Measurements from ENCODE around the gene PTPRN2. TPM values are rescaled to one million over a fixed set of nuclear protein-coding genes. Genes with fewer than 3 reads are reported as not detected.

The PTPRN2 gene
- total RNA-seq, 4 donors from 2014 or later, result 14.9 to 34.3 (median 21.3) TPM

DNA sequence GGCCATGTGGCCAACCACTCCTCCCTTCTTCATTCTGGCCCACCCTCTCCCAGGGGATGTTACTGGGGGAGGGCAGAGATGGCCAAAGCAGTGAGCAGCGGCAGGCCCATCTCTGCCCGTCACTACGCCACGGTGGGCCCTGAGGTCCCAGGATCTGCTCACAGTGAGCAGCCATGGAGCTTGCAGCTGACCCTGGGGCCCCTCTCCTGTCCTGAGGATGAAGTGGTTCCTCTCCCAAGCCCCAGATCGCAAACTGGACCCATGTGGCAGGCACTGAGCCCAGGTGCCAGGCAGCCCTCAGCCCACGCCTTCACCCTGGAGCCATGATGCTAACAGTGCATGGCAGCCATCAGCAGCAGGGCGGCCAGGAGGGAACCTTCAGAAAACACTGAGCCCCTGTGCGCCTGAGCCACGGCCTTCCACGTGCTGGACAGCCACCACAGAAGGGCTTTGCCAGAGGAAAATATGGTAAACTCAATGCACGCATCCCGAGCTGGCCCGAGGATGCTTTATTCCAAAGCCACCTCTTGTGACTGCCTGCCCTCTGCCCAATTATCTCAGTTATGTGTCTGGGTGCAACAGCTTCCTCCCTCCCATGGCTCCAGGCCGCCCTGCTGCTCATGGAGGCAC is 485.7 kb downstream of the PTPRN2 start:
- Histone ChIP-seq H3K4me1 (no peaks in the 10 kb centered on the region), H3K4me3 (no peak overlapping the region), H3K36me3 (no peaks in the 10 kb centered on the region), H3K27ac (no peak overlapping the region), H3K9me3 (no peaks in the 10 kb centered on the region), H3K27me3 (no peaks in the 10 kb centered on the region)
- no peak for DNase-seq
- TF ChIP-seq POLR2A (IDR thresholded peaks at IDR 0.05), result no peak
- TF ChIP-seq, protein P1, sequence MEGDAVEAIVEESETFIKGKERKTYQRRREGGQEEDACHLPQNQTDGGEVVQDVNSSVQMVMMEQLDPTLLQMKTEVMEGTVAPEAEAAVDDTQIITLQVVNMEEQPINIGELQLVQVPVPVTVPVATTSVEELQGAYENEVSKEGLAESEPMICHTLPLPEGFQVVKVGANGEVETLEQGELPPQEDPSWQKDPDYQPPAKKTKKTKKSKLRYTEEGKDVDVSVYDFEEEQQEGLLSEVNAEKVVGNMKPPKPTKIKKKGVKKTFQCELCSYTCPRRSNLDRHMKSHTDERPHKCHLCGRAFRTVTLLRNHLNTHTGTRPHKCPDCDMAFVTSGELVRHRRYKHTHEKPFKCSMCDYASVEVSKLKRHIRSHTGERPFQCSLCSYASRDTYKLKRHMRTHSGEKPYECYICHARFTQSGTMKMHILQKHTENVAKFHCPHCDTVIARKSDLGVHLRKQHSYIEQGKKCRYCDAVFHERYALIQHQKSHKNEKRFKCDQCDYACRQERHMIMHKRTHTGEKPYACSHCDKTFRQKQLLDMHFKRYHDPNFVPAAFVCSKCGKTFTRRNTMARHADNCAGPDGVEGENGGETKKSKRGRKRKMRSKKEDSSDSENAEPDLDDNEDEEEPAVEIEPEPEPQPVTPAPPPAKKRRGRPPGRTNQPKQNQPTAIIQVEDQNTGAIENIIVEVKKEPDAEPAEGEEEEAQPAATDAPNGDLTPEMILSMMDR (IDR thresholded peaks at IDR 0.05), result no peak

DNA sequence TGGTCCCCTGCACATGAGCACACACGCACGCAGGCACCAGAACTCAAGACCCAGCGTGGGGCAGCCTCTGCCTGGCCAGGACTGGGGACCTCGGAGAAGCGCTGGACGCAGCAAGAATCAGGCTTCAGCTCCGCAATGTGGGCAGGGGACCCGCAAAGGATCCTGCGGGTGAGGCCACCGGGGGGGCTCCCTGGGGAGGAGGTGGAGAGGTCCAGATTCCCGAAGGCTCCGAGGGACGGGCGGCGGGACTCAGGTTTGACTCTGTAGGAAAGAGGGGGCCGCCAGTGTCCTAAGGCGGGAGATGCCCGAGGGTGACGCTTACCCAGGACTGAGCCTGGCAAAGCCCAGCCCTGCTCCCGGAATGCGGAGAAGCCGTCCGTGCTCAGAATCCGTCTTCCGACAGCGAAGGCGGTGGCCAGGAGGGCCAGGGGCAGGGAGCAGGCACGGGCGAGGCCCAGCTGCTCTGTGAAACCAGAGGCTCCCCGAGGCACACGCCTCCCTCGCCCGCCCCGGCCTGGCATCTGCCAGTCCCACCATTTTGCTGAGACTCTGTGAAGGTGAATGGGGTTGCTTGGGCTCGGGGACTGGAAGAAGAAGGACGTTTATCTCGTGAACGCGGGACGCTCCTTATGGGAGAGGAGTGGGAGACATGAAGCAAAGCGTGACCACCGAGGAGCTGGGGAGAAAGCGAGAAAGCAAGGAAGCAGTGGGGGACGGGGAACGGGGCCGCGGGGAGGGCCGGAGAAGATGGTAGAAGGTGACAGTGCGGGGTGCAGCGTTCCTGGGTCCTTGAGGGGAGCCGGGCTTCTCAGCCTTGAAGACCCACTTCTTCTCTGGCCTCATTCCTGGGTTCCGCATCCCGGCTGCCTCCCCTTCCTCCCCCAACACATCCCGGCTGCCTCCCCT is 489.2 kb downstream of the PTPRN2 start:
- H3K36me3 ChIP-seq, result no peaks in the 10 kb centered on the region
- H3K9me3 ChIP-seq, result no peaks in the 10 kb centered on the region
- H3K4me3 ChIP-seq, result no peak overlapping the region
- H3K4me1 ChIP-seq, result no peaks in the 10 kb centered on the region
- H3K27me3 ChIP-seq, result no peaks in the 10 kb centered on the region
- no peak overlapping the region for H3K27ac ChIP-seq
- DNase-seq, result peak in 1 of 3 donors; percentile 40
- TF ChIP-seq POLR2A (IDR thresholded peaks at IDR 0.05), result no peak
- TF ChIP-seq, protein P1 (IDR thresholded peaks at IDR 0.05), result no peak

DNA sequence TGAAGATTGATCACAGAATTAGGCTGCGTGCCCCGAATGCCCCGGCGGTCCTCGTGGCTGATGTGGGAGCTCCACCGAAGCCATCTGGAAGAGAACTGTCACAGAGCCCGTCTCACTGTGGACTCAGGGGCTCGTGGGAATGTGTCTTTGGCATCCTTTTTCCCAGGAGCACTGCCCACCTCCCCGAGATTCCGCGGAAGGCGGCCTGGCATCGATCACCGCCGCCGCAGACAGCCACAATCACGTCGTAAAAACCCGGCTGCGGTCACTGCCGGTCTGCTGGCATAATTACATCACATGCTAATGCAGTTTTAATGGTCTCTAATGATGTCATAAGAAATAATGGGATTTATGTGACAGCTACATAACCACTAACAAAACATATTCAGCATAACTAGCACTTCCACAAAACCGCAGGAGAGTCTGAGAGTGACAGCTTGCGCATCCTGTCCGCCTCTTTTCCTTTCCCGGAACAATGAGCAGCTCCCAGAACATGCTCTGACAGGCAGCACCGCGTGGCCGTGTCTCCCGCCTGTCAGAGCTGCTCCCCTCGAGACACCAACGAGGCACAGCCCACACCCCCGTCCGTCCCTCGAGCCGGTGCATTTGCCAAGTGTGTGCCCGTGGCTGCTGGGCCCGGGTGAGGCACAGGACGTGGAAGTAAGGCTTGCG is 490.0 kb downstream of the PTPRN2 start:
- Histone ChIP-seq H3K36me3 (no peaks in the 10 kb centered on the region), H3K27ac (no peak overlapping the region), H3K9me3 (no peaks in the 10 kb centered on the region), H3K4me3 (no peak overlapping the region), H3K27me3 (no peaks in the 10 kb centered on the region), H3K4me1 (no peaks in the 10 kb centered on the region)
- no peak for TF ChIP-seq POLR2A (IDR thresholded peaks at IDR 0.05)
- TF ChIP-seq, protein P1 (IDR thresholded peaks at IDR 0.05), result no peak
- DNase-seq, result peak in 1 of 3 donors; percentile 36

DNA sequence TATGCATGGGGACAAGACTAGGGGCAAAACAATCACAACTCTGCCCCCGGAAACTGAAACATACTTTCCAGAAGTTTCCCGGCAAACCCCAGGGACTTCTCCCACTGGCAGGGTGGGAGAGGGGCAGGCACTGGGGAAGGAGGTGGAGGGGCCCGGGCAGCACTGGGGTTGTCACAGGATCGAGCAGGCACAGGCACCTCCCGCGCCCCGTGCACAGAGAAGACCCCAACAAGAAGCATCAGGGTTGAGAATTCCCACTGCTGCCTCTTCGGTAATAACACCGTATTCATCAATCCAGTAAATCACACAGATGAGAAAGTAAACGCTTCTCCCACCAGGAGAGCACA is 490.5 kb downstream of the PTPRN2 start:
- no peak overlapping the region for H3K27ac ChIP-seq
- H3K27me3 ChIP-seq, result no peaks in the 10 kb centered on the region
- no peaks in the 10 kb centered on the region for H3K9me3 ChIP-seq
- DNase-seq, result peak in 1 of 3 donors; percentile 18
- H3K4me3 ChIP-seq, result no peak overlapping the region
- H3K4me1 ChIP-seq, result no peaks in the 10 kb centered on the region
- TF ChIP-seq POLR2A (IDR thresholded peaks at IDR 0.05), result no peak
- TF ChIP-seq, protein P1 (IDR thresholded peaks at IDR 0.05), result no peak
- no peaks in the 10 kb centered on the region for H3K36me3 ChIP-seq

DNA sequence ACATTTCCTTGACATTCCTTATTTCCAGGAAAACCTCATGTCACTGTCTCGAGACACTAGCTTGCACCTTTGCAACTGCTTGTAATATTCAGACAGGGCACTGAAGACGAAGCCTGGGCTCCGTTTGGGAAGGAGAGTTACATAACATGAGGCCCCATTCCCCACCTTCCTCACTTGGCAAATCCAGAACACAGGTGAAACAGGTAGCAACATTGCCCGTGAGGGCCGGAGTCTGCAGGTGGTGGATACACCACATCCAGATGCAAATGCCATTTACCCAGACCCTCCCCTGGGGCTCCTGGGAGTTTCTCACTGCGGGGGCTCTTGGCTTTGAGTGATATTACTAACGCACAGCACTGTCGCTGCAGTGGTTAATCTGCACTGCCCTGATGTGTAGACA is 491.0 kb downstream of the PTPRN2 start:
- Histone ChIP-seq H3K4me3 (no peak overlapping the region), H3K36me3 (no peaks in the 10 kb centered on the region), H3K27me3 (no peaks in the 10 kb centered on the region), H3K27ac (no peak overlapping the region), H3K9me3 (no peaks in the 10 kb centered on the region), H3K4me1 (no peaks in the 10 kb centered on the region)
- DNase-seq, result peak in 1 of 3 donors; percentile 23
- TF ChIP-seq, protein P1 (IDR thresholded peaks at IDR 0.05), result no peak
- TF ChIP-seq POLR2A (IDR thresholded peaks at IDR 0.05), result no peak
